ENCODE results near the gene SLC6A14. TPM values are rescaled to one million over a fixed set of nuclear protein-coding genes. Genes with fewer than 3 reads are reported as not detected.

The SLC6A14 gene
- polyA plus RNA-seq, 1 of the 3 experiments (the other 2 are of a cell fraction): not detected

GRCh38 chrX:116493271-116493670 is 56.9 kb downstream of the SLC6A14 start:
- POLR2A ChIA-PET: no interaction called here
- TF ChIP-seq TCF12 (IDR thresholded peaks at IDR 0.05) (no peak), REST (IDR thresholded peaks at IDR 0.05; ENCODE audit: low read depth, low read length) (no peak), RFX5 (IDR thresholded peaks at IDR 0.05; ENCODE audit: low read length) (no peak), USF2 (IDR thresholded peaks at IDR 0.05; ENCODE audit: borderline replicate concordance, low read depth, low read length) (no peak), RCOR1 (IDR thresholded peaks at IDR 0.05; ENCODE audit: low read length) (no peak), CTCF (IDR thresholded peaks at IDR 0.05) (no peak), RAD21 (IDR thresholded peaks at IDR 0.05; ENCODE audit: low read length) (no peak), JUND (IDR thresholded peaks at IDR 0.05) (no peak), ZBTB33 (IDR thresholded peaks at IDR 0.05; ENCODE audit: borderline replicate concordance, low read depth) (no peak), TEAD4 (IDR thresholded peaks at IDR 0.05; ENCODE audit: borderline replicate concordance, insufficient read depth) (no peak), EP300 (IDR thresholded peaks at IDR 0.05; ENCODE audit: borderline replicate concordance in 1 of 2, low read depth in 1 of 2, low read length in 1 of 2) (no peak), FOXM1 (IDR thresholded peaks at IDR 0.05; ENCODE audit: low read depth) (no peak), POLR2AphosphoS5 (IDR thresholded peaks at IDR 0.05; ENCODE audit: low read depth, low read length) (no peak), IRF3 (IDR thresholded peaks at IDR 0.05; ENCODE audit: low read depth, low read length) (no peak)

More at GRCh38 chrX:116493271-116493670, 56.9 kb downstream of the SLC6A14 start:
- no peaks in the 10 kb centered on the region for H4K20me1 ChIP-seq (ENCODE audit: insufficient read depth)
- no peak overlapping the region for H3K4me3 ChIP-seq (ENCODE audit: low read depth in 2 of 2, low read length in 1 of 2)
- CTCF ChIA-PET: no interaction called here
- H3K4me1 ChIP-seq (ENCODE audit: control insufficient read depth in 1 of 2, insufficient read depth in 2 of 2, low read depth in 1 of 2, low read length in 1 of 2): no peaks in the 10 kb centered on the region
- H3K9me2 ChIP-seq: no peaks in the 10 kb centered on the region
- no peak overlapping the region for H2AFZ ChIP-seq (ENCODE audit: low read depth)
- H3K9me3 ChIP-seq: no peaks in the 10 kb centered on the region
- WGBS (ENCODE audit: low lambda C conversion rate): 10% methylated on average over 2 of the region's 2 CpGs
- no peaks in the 10 kb centered on the region for H3K36me3 ChIP-seq (replicated peaks in 1 of 2; ENCODE audit: control insufficient read depth in 1 of 2, insufficient read depth in 2 of 2, low read length in 1 of 2)
- no peaks in the 10 kb centered on the region for H3F3A ChIP-seq (replicated peaks; ENCODE audit: insufficient read depth)
- no peak for DNase-seq
- no peaks in the 10 kb centered on the region for H3K79me2 ChIP-seq (ENCODE audit: insufficient read depth)
- H3K27me3 ChIP-seq (ENCODE audit: insufficient read depth): no peaks in the 10 kb centered on the region
- H3K27ac ChIP-seq (ENCODE audit: low read depth in 2 of 2, low read length in 1 of 2): no peak overlapping the region
- no peak overlapping the region for H3K9ac ChIP-seq
- no peak overlapping the region for H3K4me2 ChIP-seq
